ENCODE results near the gene PIK3IP1.

DNA sequence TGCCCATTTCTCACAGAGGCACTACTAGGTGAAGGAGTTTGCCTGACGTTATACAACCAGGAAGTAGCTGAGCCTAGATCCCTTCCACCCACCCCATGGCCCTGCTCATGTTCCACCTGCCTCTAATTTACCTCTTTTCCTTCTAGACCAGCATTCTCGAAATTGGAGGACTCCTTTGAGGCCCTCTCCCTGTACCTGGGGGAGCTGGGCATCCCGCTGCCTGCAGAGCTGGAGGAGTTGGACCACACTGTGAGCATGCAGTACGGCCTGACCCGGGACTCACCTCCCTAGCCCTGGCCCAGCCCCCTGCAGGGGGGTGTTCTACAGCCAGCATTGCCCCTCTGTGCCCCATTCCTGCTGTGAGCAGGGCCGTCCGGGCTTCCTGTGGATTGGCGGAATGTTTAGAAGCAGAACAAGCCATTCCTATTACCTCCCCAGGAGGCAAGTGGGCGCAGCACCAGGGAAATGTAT lies 14.1 kb downstream of the PIK3IP1 start:
- TF ChIP-seq EZH2 (IDR thresholded peaks at IDR 0.05) (no peak), POLR2AphosphoS5 (IDR thresholded peaks at IDR 0.05; ENCODE audit: borderline replicate concordance, low read depth, low read length) (no peak), FOXP2 (optimal IDR thresholded peaks at IDR 0.05; ENCODE audit: control extremely low read depth, extremely low read length, insufficient read depth) (no peak)
